Measurements from ENCODE around the gene SYP. TPM values are rescaled to one million over a fixed set of nuclear protein-coding genes. Genes with fewer than 3 reads are reported as not detected.

Gene SYP
- total and polyA plus RNA-seq, 9 of the 15 experiments (the other 6 are each of a cell fraction or from before 2014, with no cell fraction given): 0.48 to 5.1 (median 2.6) TPM

- no peak overlapping the region for H2AFZ ChIP-seq (ENCODE audit: low read depth, low read length)
- FAIRE-seq (no peak), ATAC-seq (no peak), DNase-seq (ENCODE audit: extremely low read depth in 1 of 4, low spot score in 3 of 4) (no peak)
- H3K27me3 ChIP-seq (ENCODE audit: control insufficient read depth in 2 of 2, insufficient read depth in 2 of 2, low read length in 2 of 2): no peaks in the 10 kb centered on the region
- in situ Hi-C loops (cut with MboI) (no loop called here), intact Hi-C loops (cut with micrococcal nuclease) (no loop called here)
- no TSS peak for BruUV-seq (replicated peaks)
- no peaks in the 10 kb centered on the region for H3K9me3 ChIP-seq (replicated peaks; ENCODE audit: control insufficient read depth, insufficient read depth, low read depth, low read length)
- H3K9me1 ChIP-seq (ENCODE audit: control insufficient read depth, insufficient read depth, low read length): no peaks in the 10 kb centered on the region
- no peaks in the 10 kb centered on the region for H4K20me1 ChIP-seq (replicated peaks; ENCODE audit: control insufficient read depth, insufficient read depth, low read length)
- H3K4me2 ChIP-seq (ENCODE audit: insufficient read depth, low read length): no peak overlapping the region
- ChIA-PET POLR2A (interaction anchor here (1.0 to 1.1 kb wide), 2 partner anchors 11 to 12 kb away, joined by 3 to 4 read pairs; no protein-coding TSS in a partner anchor), CTCF (ENCODE audit: low intra/inter-chr PET ratio) (no interaction called here)
- no peak overlapping the region for H3K27ac ChIP-seq (ENCODE audit: extremely low read depth, low read depth, low read length)
- no peak overlapping the region for H3K4me3 ChIP-seq
- peaks cover 17 to 33% of the 10 kb centered on the region in 2 experiments; a peak in 4 of 5 replicates for H3K4me1 ChIP-seq (replicated peaks in 1 of 2; ENCODE audit: control insufficient read depth in 2 of 2, insufficient read depth in 2 of 2, low read length in 2 of 2)
- H3K79me2 ChIP-seq (ENCODE audit: control insufficient read depth, insufficient read depth, low read length): no peaks in the 10 kb centered on the region
- H3K36me3 ChIP-seq (ENCODE audit: control insufficient read depth, insufficient read depth, low read length): no peaks in the 10 kb centered on the region
- H3K9ac ChIP-seq (ENCODE audit: insufficient read depth in 1 of 2, low read depth in 2 of 2, low read length in 2 of 2): no peak overlapping the region
- WGBS (ENCODE audit: insufficient coverage, low coverage, missing lambda C conversion rate): 33% methylated on average over 2 of the region's 2 CpGs
- no peak for TF ChIP-seq YY1 (IDR thresholded peaks at IDR 0.05; ENCODE audit: borderline replicate concordance in 1 of 3, control insufficient read depth in 1 of 3, extremely low read depth in 1 of 3, insufficient read depth in 3 of 3, insufficient read length in 1 of 3, insufficient replicate concordance in 2 of 3, low read depth in 1 of 3, low read length in 2 of 3)
- no peak for TF ChIP-seq TCF3 (CRISPR knock-in tag; IDR thresholded peaks at IDR 0.05)
- TF ChIP-seq DIDO1 (tag; IDR thresholded peaks at IDR 0.05; ENCODE audit: low read depth): no peak
- no peak for TF ChIP-seq PRDM10 (IDR thresholded peaks at IDR 0.05; ENCODE audit: partially characterized antibody)
- TF ChIP-seq TEAD1 (CRISPR knock-in tag; IDR thresholded peaks at IDR 0.05): no peak
- TF ChIP-seq E4F1 (CRISPR knock-in tag; IDR thresholded peaks at IDR 0.05; ENCODE audit: borderline replicate concordance): no peak
- no peak for TF ChIP-seq ZNF232 (CRISPR knock-in tag; IDR thresholded peaks at IDR 0.05)
- no peak for TF ChIP-seq ZNF347 (CRISPR knock-in tag; IDR thresholded peaks at IDR 0.05; ENCODE audit: low read depth)
- TF ChIP-seq ETV1 (tag; conservative IDR thresholded peaks at IDR 0.05; ENCODE audit: low read depth): no peak
Measured at GRCh38 chrX:49202022-49202421, 2.0 kb upstream of the SYP start.
